ENCODE results near the gene STXBP6.

- TF ChIP-seq EP300 (IDR thresholded peaks at IDR 0.05) = no peak
- TF ChIP-seq CTCF (IDR thresholded peaks at IDR 0.05) = no peak
Observed at GRCh38 chr14:24909523-24910302, 140.2 kb downstream of the STXBP6 start.
